Measurements from ENCODE around the gene HOXC5.

- TF ChIP-seq YY1 (IDR thresholded peaks at IDR 0.05; ENCODE audit: insufficient read depth, insufficient read length) = no peak
- TF ChIP-seq SUZ12 (IDR thresholded peaks at IDR 0.05; ENCODE audit: extremely low read depth, insufficient read depth, insufficient read length) = no peak
These were observed 8.3 kb downstream of the HOXC5 start for GRCh38 chr12:54041097-54041690.
